Uterus (tissue), 4 donors: ENCODE results near the gene PHLDB3. TPM values are rescaled to one million over a fixed set of nuclear protein-coding genes. Genes with fewer than 3 reads are reported as not detected.
"Not testable (repeated sequence)": the region's sequence is repeated elsewhere in the genome, so short reads cannot be mapped to it uniquely, and the experiment has no call there.

Source experiments
- DNase-seq, 2 donors: peaks; one replicate each; pipeline ENCODE4 v3.0.0-alpha.2; 2019 to 2020
- H3K27ac ChIP-seq, 2 donors: fragments of 200-600 bp; sonication (generic); 1 replicate in 1 of 2; 2 replicates in 1 of 2; pipeline ENCODE4 v1.5.1; 2016 to 2018
- H3K27me3 ChIP-seq, 2 donors: fragments of 200-600 bp; sonication (generic); one replicate each; pipeline ENCODE4 v1.5.1; 2018 to 2019; ENCODE audit warnings: control low read depth in 1 of 2
- H3K36me3 ChIP-seq, 2 donors: fragments of 200-600 bp; sonication (generic); one replicate each; pipeline ENCODE4 v1.5.1; 2019; ENCODE audit warnings: control low read depth in 1 of 2
- H3K4me1 ChIP-seq, 2 donors: fragments of 200-600 bp; sonication (generic); one replicate each; pipeline ENCODE4 v1.5.1; 2018 to 2019; ENCODE audit warnings: control low read depth in 1 of 2
- H3K4me3 ChIP-seq, 2 donors: fragments of 200-600 bp; sonication (generic); 1 replicate in 1 of 2; 2 replicates in 1 of 2; pipeline ENCODE4 v1.5.1; 2018 to 2019; ENCODE audit warnings: mild to moderate bottlenecking in 1 of 2
- H3K9me3 ChIP-seq, 2 donors: fragments of 200-600 bp; sonication (generic); one replicate each; pipeline ENCODE4 v1.5.1; 2019; ENCODE audit warnings: control low read depth in 1 of 2
- CTCF ChIP-seq, 4 experiments: fragments of 200-600 bp in 2 of 4; fragments of 450-650 bp in 2 of 4; sonication (generic) in 2 of 4; IDR thresholded peaks; one replicate each; pipeline ENCODE4 v1.5.1; 2016 to 2019; ENCODE audit warnings: antibody characterized with exemption in 4 of 4, mild to moderate bottlenecking in 2 of 4, moderate library complexity in 1 of 4
- POLR2A ChIP-seq, 2 donors: fragments of 450-650 bp; IDR thresholded peaks; one replicate each; pipeline ENCODE4 v1.6.1; 2016; ENCODE audit warnings: antibody characterized with exemption in 2 of 2, mild to moderate bottlenecking in 1 of 2, moderate library complexity in 1 of 2
- intact Hi-C: fragments of 100-400 bp; cut with DNase I; formaldehyde crosslinking; loops from one replicate; pipeline ENCODE4 v1.15.1; 2023; ENCODE audit warnings: low total_unique reads
- total RNA-seq, 4 donors: library from RNA; depleted of rRNA in 3 of 4; stranded (reverse); fragments of >200 nt in 3 of 4; gene quantifications; one replicate each; pipeline versions ENCODE4 v1.1.0 to v1.2.4, GENCODE V29; 2014 to 2023
- donor health status: DM: yes; HTN: yes; CAD: no.

The PHLDB3 gene
- total RNA-seq, 4 donors from 2014 or later = 0.51 to 27.1 (median 6.1) TPM

- Histone ChIP-seq H3K27ac (no peak overlapping the region), H3K4me3 (no peak overlapping the region), H3K27me3 (no peaks in the 10 kb centered on the region), H3K9me3 (no peaks in the 10 kb centered on the region), H3K4me1 (peaks cover 0 to 3% of the 10 kb centered on the region in 2 donors), H3K36me3 (no peaks in the 10 kb centered on the region)
- no peak for DNase-seq
- TF ChIP-seq CTCF (IDR thresholded peaks at IDR 0.05) = no peak
- TF ChIP-seq POLR2A (IDR thresholded peaks at IDR 0.05) = no peak
- intact Hi-C loops = no loop called here
Measured at GRCh38 chr19:43439709-43440063, 64.9 kb downstream of the PHLDB3 start.

- no peak for TF ChIP-seq CTCF (IDR thresholded peaks at IDR 0.05)
- TF ChIP-seq POLR2A (IDR thresholded peaks at IDR 0.05) = no peak
- H3K36me3 ChIP-seq = no peaks in the 10 kb centered on the region
- no peaks in the 10 kb centered on the region for H3K9me3 ChIP-seq
- H3K4me3 ChIP-seq = no peak overlapping the region
- intact Hi-C loops = no loop called here
- peaks cover 0 to 3% of the 10 kb centered on the region in 2 donors for H3K4me1 ChIP-seq
- no peaks in the 10 kb centered on the region for H3K27me3 ChIP-seq
- H3K27ac ChIP-seq = peak overlapping the region in 1 of 2 donors; percentile 46
- DNase-seq = no peak
Measured at GRCh38 chr19:43439032-43439708, 65.4 kb downstream of the PHLDB3 start.

GRCh38 chr19:43438291-43439031 is 66.1 kb downstream of the PHLDB3 start:
- DNase-seq = peak; percentile 45 to 79
- intact Hi-C loops = no loop called here
- Histone ChIP-seq H3K9me3 (no peaks in the 10 kb centered on the region), H3K27ac (peak overlapping the region in 1 of 2 donors; percentile 46), H3K27me3 (no peaks in the 10 kb centered on the region), H3K4me3 (no peak overlapping the region), H3K4me1 (peaks cover 0 to 3% of the 10 kb centered on the region in 2 donors), H3K36me3 (no peaks in the 10 kb centered on the region)
- no peak for TF ChIP-seq POLR2A (IDR thresholded peaks at IDR 0.05)
- TF ChIP-seq CTCF (IDR thresholded peaks at IDR 0.05) = no peak

- H3K4me1 ChIP-seq = peaks cover 0 to 3% of the 10 kb centered on the region in 2 donors
- intact Hi-C loops = no loop called here
- H3K9me3 ChIP-seq = no peaks in the 10 kb centered on the region
- H3K36me3 ChIP-seq = no peaks in the 10 kb centered on the region
- TF ChIP-seq CTCF (IDR thresholded peaks at IDR 0.05) = no peak
- TF ChIP-seq POLR2A (IDR thresholded peaks at IDR 0.05) = no peak
- DNase-seq = no peak
- H3K27ac ChIP-seq = no peak overlapping the region
- no peak overlapping the region for H3K4me3 ChIP-seq
- H3K27me3 ChIP-seq = no peaks in the 10 kb centered on the region
Measured at GRCh38 chr19:43437712-43438111, 66.8 kb downstream of the PHLDB3 start.

- H3K4me1 ChIP-seq, H3K27me3 ChIP-seq, H3K36me3 ChIP-seq, H3K27ac ChIP-seq, intact Hi-C loops, DNase-seq, H3K9me3 ChIP-seq, H3K4me3 ChIP-seq: not testable (repeated sequence)
Measured at GRCh38 chr19:43437284-43437683, 67.3 kb downstream of the PHLDB3 start.
